GM12878 (cell line): ENCODE results near the gene HOXC9. TPM values are rescaled to one million over a fixed set of nuclear protein-coding genes. Genes with fewer than 3 reads are reported as not detected.

Experiments
- ATAC-seq: fragments of 200-7000 bp; cut with Tn5 transposase; 3 replicates; pipeline ENCODE4 v1.9.1; 2020; ENCODE audit warnings: mild to moderate bottlenecking, moderate library complexity
- BruUV-seq: library from RNA; stranded (reverse); fragments of 400-500 nt; replicated peaks from 2 replicates; lab custom pipeline; 2021; lab: Mats Ljungman, UMichigan
- CTCF ChIA-PET: fragments of 300-600 bp; sonication (Branson Sonifier 250); formaldehyde crosslinking; extraction: SDS; loops from one replicate; lab custom pipeline; 2021; ENCODE audit warnings: inconsistent platforms; lab: Yijun Ruan, JAX
- POLR2A ChIA-PET: fragments of 350-600 bp; formaldehyde crosslinking; extraction: SDS; loops from one replicate; lab custom pipeline; 2021; ENCODE audit warnings: inconsistent platforms; lab: Charles Lee
- RAD21 ChIA-PET: fragments of 300-600 bp; sonication (Branson Sonifier 250); formaldehyde crosslinking; loops from one replicate; lab custom pipeline; 2023; ENCODE audit warnings: antibody characterized with exemption; ENCODE audit not compliant: unreplicated experiment; lab: Charles Lee
- SMC1A ChIA-PET: fragments of 300-600 bp; sonication (Branson Sonifier 250); formaldehyde crosslinking; loops from one replicate; lab custom pipeline; 2023; ENCODE audit not compliant: unreplicated experiment, uncharacterized antibody; lab: Charles Lee
- DNase-seq: peaks from one replicate; pipeline ENCODE4 v3.0.0-alpha.2; 2011; ENCODE audit warnings: low read depth, low spot score
- FAIRE-seq: peaks from 3 replicates; lab custom pipeline; 2011; peaks lifted over from hg19 to GRCh38; lab: Jason Lieb, UNC
- H2AFZ ChIP-seq: 2 replicates; pipeline ENCODE4 v1.6.0; 2011; ENCODE audit warnings: low read depth, low read length, control low read depth; ENCODE audit not compliant: control insufficient read depth
- H3K27ac ChIP-seq: 2 replicates; pipeline ENCODE4 v1.5.1; 2011; ENCODE audit warnings: control low read depth; ENCODE audit not compliant: control insufficient read depth, insufficient read depth
- H3K27me3 ChIP-seq, 2 experiments: replicated peaks in 1 of 2; 2 replicates each; pipeline versions ENCODE4 v1.6.0 to v1.6.1; 2011; ENCODE audit warnings: low read length in 1 of 2; ENCODE audit not compliant: control insufficient read depth in 2 of 2, insufficient read depth in 2 of 2
- H3K36me3 ChIP-seq, 2 experiments: 2 replicates each; pipeline ENCODE4 v1.5.1; 2011; ENCODE audit warnings: low read length in 1 of 2; ENCODE audit not compliant: control insufficient read depth in 2 of 2, insufficient read depth in 2 of 2
- H3K4me1 ChIP-seq: 2 replicates; pipeline ENCODE4 v1.6.1; 2011; ENCODE audit warnings: mild to moderate bottlenecking, low read length, moderate library complexity, mixed read lengths; ENCODE audit not compliant: control insufficient read depth, insufficient read depth
- H3K4me2 ChIP-seq: 2 replicates; pipeline ENCODE4 v1.6.0; 2011; ENCODE audit warnings: control low read depth; ENCODE audit not compliant: control insufficient read depth, insufficient read depth
- H3K4me3 ChIP-seq: fragments of 200-600 bp; sonication (generic); 2 replicates; pipeline ENCODE4 v1.5.1; 2016
- H3K79me2 ChIP-seq: 2 replicates; pipeline ENCODE4 v1.6.0; 2011; ENCODE audit warnings: low read length; ENCODE audit not compliant: control insufficient read depth, insufficient read depth
- H3K9ac ChIP-seq: 2 replicates; pipeline ENCODE4 v1.8.0; 2011; ENCODE audit warnings: low read length, control low read depth, mixed read lengths; ENCODE audit not compliant: control insufficient read depth, insufficient read depth
- H3K9me3 ChIP-seq: replicated peaks from 3 replicates; pipeline ENCODE4 v1.5.1; 2011; ENCODE audit warnings: mild to moderate bottlenecking, low read length; ENCODE audit not compliant: control insufficient read depth, insufficient read depth
- H4K20me1 ChIP-seq: 2 replicates; pipeline ENCODE4 v1.6.0; 2011; ENCODE audit not compliant: control insufficient read depth, insufficient read depth
- CEBPB ChIP-seq, 2 experiments: fragments of 150-350 bp in 1 of 2; IDR thresholded peaks; 2 replicates each; pipeline ENCODE4 v1.6.1; 2012 to 2014; ENCODE audit warnings: low read depth in 2 of 2, low read length in 2 of 2, borderline replicate concordance in 1 of 2, inconsistent platforms in 1 of 2
- CREB1 ChIP-seq: IDR thresholded peaks from 2 replicates; pipeline ENCODE4 v1.6.1; 2012; ENCODE audit warnings: low read depth, mild to moderate bottlenecking, inconsistent platforms
- FOS ChIP-seq: IDR thresholded peaks from 3 replicates; pipeline ENCODE4 v1.6.1; 2011; ENCODE audit warnings: borderline replicate concordance; ENCODE audit not compliant: insufficient read length; ENCODE audit errors: extremely low read depth
- HCFC1 ChIP-seq: fragments of 150-350 bp; IDR thresholded peaks from 2 replicates; pipeline ENCODE4 v1.6.1; 2014; ENCODE audit warnings: low read length
- NBN ChIP-seq: fragments of 450-650 bp; IDR thresholded peaks from 2 replicates; pipeline ENCODE4 v1.6.1; 2016
- NFXL1 ChIP-seq: fragments of 450-650 bp; IDR thresholded peaks from 2 replicates; pipeline ENCODE4 v1.6.1; 2017; ENCODE audit warnings: antibody characterized with exemption, mild to moderate bottlenecking, borderline replicate concordance
- NFYA ChIP-seq: IDR thresholded peaks from 2 replicates; pipeline ENCODE4 v1.6.1; 2011; ENCODE audit warnings: low read depth, mild to moderate bottlenecking, low read length, improper control_type of control experiment, borderline replicate concordance
- TCF7 ChIP-seq: IDR thresholded peaks from 2 replicates; pipeline ENCODE4 v1.6.1; 2014; ENCODE audit warnings: antibody characterized with exemption, borderline replicate concordance
- ZNF217 ChIP-seq: fragments of 450-650 bp; IDR thresholded peaks from 2 replicates; pipeline ENCODE4 v1.6.1; 2017; ENCODE audit warnings: antibody characterized with exemption, mild to moderate bottlenecking
- WGBS: methylation state at CpG from one replicate; pipeline ENCODE4 v1.1.6; 2016; ENCODE audit warnings: low lambda C conversion rate; ENCODE audit not compliant: insufficient replicate concordance, insufficient coverage; ENCODE audit errors: missing lambda C conversion rate; 5-methylcytosine and 5-hydroxymethylcytosine counted together
- in situ Hi-C: fragments of 300-500 bp; cut with MboI; formaldehyde crosslinking; loops from 9 replicates; pipeline ENCODE4 v1.14.3; 2018; ENCODE audit warnings: mixed read lengths
- intact Hi-C: fragments of 100-400 bp; cut with micrococcal nuclease; formaldehyde crosslinking; loops from one replicate; pipeline ENCODE4 v1.14.2; 2022; ENCODE audit not compliant: unreplicated experiment
- polyA plus RNA-seq, 11 experiments: library from polyadenylated mRNA; depleted of rRNA in 4 of 11; unstranded in 6 of 11; stranded (reverse) in 5 of 11; fragments of >200 nt; fragmentation: Nextera tagmentation in 4 of 11; fragmentation: Illumina TruSeq in 1 of 11; extraction: Ambion mirVana in 4 of 11; extraction: Trizol in 1 of 11; gene quantifications; 1 replicate in 1 of 11; 2 replicates in 10 of 11; pipeline versions ENCODE4 v1.2.1 to v1.2.3, GENCODE V29; 2011 to 2016; ENCODE audit warnings: inconsistent platforms in 2 of 11, missing spikeins in 2 of 11, low read depth in 1 of 11
- total RNA-seq, 4 experiments: library from RNA; depleted of rRNA in 3 of 4; stranded (reverse); fragments of >200 nt in 3 of 4; fragmentation: Illumina TruSeq in 1 of 4; extraction: Trizol in 1 of 4; gene quantifications; 2 replicates each; pipeline versions ENCODE4 v1.2.1 to v1.2.3, GENCODE V29; 2013 to 2021
- TF ChIP-seq, protein P1 (sequence below): IDR thresholded peaks from 2 replicates; pipeline ENCODE4 v1.6.1; 2012; ENCODE audit warnings: improper control_type of control experiment, low read depth, low read length; ENCODE audit not compliant: insufficient replicate concordance
- TF ChIP-seq, protein P2 (sequence below): IDR thresholded peaks from 2 replicates; pipeline ENCODE4 v1.6.1; 2011; ENCODE audit warnings: low read depth, mild to moderate bottlenecking, low read length, moderate library complexity, borderline replicate concordance; ENCODE audit errors: extremely low read depth
- TF ChIP-seq, protein P3 (sequence below): fragments of 450-650 bp; IDR thresholded peaks from 2 replicates; pipeline ENCODE4 v1.6.1; 2017; ENCODE audit warnings: mild to moderate bottlenecking, moderate library complexity

The HOXC9 gene
- total and polyA plus RNA-seq, 10 of the 15 experiments (the other 5 are each of a cell fraction or from before 2014, with no cell fraction given) = not detected

DNA sequence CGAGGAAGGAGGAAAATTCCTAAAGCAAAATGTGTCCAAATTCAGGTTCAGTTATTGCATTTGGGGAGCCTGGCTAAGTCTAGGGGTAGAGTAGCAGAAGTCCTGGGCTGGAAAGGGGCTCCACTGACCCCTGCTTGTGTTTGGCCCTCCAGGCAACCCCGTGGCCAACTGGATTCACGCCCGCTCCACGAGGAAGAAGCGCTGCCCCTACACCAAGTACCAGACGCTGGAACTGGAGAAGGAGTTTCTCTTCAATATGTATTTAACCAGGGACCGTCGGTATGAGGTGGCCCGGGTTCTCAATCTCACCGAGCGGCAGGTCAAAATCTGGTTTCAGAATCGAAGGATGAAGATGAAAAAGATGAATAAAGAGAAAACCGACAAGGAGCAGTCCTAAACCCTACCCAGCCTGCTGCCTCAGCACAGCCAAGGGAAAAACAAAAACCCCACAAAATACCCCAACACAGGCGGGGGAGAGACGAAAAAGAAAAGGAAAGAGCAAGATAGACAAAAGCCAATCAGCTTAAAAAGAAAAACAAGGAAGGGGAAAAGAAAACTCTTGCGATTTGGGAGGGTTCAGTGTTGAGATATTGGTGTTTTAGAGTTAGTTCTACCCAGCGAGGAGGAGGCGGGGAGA is 2.4 kb downstream of the HOXC9 start (continued):
- TF ChIP-seq, protein P1, sequence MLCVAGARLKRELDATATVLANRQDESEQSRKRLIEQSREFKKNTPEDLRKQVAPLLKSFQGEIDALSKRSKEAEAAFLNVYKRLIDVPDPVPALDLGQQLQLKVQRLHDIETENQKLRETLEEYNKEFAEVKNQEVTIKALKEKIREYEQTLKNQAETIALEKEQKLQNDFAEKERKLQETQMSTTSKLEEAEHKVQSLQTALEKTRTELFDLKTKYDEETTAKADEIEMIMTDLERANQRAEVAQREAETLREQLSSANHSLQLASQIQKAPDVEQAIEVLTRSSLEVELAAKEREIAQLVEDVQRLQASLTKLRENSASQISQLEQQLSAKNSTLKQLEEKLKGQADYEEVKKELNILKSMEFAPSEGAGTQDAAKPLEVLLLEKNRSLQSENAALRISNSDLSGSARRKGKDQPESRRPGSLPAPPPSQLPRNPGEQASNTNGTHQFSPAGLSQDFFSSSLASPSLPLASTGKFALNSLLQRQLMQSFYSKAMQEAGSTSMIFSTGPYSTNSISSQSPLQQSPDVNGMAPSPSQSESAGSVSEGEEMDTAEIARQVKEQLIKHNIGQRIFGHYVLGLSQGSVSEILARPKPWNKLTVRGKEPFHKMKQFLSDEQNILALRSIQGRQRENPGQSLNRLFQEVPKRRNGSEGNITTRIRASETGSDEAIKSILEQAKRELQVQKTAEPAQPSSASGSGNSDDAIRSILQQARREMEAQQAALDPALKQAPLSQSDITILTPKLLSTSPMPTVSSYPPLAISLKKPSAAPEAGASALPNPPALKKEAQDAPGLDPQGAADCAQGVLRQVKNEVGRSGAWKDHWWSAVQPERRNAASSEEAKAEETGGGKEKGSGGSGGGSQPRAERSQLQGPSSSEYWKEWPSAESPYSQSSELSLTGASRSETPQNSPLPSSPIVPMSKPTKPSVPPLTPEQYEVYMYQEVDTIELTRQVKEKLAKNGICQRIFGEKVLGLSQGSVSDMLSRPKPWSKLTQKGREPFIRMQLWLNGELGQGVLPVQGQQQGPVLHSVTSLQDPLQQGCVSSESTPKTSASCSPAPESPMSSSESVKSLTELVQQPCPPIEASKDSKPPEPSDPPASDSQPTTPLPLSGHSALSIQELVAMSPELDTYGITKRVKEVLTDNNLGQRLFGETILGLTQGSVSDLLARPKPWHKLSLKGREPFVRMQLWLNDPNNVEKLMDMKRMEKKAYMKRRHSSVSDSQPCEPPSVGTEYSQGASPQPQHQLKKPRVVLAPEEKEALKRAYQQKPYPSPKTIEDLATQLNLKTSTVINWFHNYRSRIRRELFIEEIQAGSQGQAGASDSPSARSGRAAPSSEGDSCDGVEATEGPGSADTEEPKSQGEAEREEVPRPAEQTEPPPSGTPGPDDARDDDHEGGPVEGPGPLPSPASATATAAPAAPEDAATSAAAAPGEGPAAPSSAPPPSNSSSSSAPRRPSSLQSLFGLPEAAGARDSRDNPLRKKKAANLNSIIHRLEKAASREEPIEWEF = no peak

DNA sequence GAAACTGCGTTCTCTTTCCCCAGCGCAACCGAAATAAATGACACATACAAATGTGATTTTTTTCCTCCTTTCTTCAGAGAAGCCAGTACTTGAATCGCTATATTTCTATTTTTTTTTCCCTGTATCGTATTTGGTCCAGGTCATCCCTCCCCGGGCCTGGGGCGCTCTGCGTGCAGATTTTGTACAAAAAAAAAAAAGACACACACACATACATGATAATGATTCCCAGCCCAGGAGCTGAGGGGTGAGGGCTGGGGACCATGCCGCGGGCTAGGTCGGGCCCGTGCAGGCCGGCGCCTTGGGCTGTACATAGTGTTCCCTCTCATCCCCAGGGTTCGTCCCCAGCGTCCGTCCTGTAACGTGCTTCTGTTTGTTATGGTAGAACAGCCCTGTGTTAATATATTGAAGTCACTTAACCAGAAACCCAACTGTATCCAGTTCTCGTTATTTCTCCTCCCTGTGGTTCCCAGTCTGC is 3.0 kb downstream of the HOXC9 start:
- no peak overlapping the region for H3K4me3 ChIP-seq
- H2AFZ ChIP-seq = no peak overlapping the region
- POLR2A ChIA-PET = no interaction called here
- no peak overlapping the region for H3K27ac ChIP-seq
- in situ Hi-C loops (no loop called here), intact Hi-C loops (loop anchor here (10.0 kb wide), 1 partner anchor 372 kb away; no protein-coding TSS in a partner anchor)
- no peaks in the 10 kb centered on the region for H3K9me3 ChIP-seq
- H3K9ac ChIP-seq = no peak overlapping the region
- DNase-seq = no peak
- H3K4me2 ChIP-seq = no peak overlapping the region
- H4K20me1 ChIP-seq = no peaks in the 10 kb centered on the region
- RAD21 ChIA-PET = interaction anchor here (0.9 to 1.5 kb wide), 2 partner anchors 50 to 205 kb away, joined by 3 read pairs; no protein-coding TSS in a partner anchor
- WGBS = 36% methylated on average over 19 of the region's 19 CpGs
- H3K27me3 ChIP-seq = peaks cover 26 to 34% of the 10 kb centered on the region in 2 experiments
- H3K4me1 ChIP-seq = peaks cover 6% of the 10 kb centered on the region
- no peaks in the 10 kb centered on the region for H3K79me2 ChIP-seq
- no peak for ATAC-seq
- SMC1A ChIA-PET = interaction anchor here (0.9 to 1.9 kb wide), 3 partner anchors 10 to 225 kb away, joined by 3 to 4 read pairs (median 3); no protein-coding TSS in a partner anchor
- CTCF ChIA-PET = interaction anchor here (0.7 to 5.6 kb wide), 5 partner anchors 12 to 490 kb away, joined by 3 to 105 read pairs (median 5); partner anchors contain the start of genes HOXC5 and SMUG1
- FAIRE-seq = no peak
- no TSS peak for BruUV-seq
- H3K36me3 ChIP-seq = no peaks in the 10 kb centered on the region
- no peak for TF ChIP-seq ZNF217
- no peak for TF ChIP-seq HCFC1
- no peak for TF ChIP-seq FOS
- TF ChIP-seq, protein P2, sequence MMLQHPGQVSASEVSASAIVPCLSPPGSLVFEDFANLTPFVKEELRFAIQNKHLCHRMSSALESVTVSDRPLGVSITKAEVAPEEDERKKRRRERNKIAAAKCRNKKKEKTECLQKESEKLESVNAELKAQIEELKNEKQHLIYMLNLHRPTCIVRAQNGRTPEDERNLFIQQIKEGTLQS = no peak
- TF ChIP-seq, protein P3, sequence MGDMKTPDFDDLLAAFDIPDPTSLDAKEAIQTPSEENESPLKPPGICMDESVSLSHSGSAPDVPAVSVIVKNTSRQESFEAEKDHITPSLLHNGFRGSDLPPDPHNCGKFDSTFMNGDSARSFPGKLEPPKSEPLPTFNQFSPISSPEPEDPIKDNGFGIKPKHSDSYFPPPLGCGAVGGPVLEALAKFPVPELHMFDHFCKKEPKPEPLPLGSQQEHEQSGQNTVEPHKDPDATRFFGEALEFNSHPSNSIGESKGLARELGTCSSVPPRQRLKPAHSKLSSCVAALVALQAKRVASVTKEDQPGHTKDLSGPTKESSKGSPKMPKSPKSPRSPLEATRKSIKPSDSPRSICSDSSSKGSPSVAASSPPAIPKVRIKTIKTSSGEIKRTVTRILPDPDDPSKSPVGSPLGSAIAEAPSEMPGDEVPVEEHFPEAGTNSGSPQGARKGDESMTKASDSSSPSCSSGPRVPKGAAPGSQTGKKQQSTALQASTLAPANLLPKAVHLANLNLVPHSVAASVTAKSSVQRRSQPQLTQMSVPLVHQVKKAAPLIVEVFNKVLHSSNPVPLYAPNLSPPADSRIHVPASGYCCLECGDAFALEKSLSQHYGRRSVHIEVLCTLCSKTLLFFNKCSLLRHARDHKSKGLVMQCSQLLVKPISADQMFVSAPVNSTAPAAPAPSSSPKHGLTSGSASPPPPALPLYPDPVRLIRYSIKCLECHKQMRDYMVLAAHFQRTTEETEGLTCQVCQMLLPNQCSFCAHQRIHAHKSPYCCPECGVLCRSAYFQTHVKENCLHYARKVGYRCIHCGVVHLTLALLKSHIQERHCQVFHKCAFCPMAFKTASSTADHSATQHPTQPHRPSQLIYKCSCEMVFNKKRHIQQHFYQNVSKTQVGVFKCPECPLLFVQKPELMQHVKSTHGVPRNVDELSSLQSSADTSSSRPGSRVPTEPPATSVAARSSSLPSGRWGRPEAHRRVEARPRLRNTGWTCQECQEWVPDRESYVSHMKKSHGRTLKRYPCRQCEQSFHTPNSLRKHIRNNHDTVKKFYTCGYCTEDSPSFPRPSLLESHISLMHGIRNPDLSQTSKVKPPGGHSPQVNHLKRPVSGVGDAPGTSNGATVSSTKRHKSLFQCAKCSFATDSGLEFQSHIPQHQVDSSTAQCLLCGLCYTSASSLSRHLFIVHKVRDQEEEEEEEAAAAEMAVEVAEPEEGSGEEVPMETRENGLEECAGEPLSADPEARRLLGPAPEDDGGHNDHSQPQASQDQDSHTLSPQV = no peak
- TF ChIP-seq NFYA = no peak
- no peak for TF ChIP-seq NBN
- TF ChIP-seq NFXL1 = no peak
- TF ChIP-seq CEBPB (IDR thresholded peaks at IDR 0.05; ENCODE audit: borderline replicate concordance in 1 of 2, low read depth in 2 of 2, low read length in 2 of 2) = no peak
- no peak for TF ChIP-seq CREB1
- no peak for TF ChIP-seq TCF7
